Measurements from ENCODE around the gene MTX2. TPM values are rescaled to one million over a fixed set of nuclear protein-coding genes. Genes with fewer than 3 reads are reported as not detected.

The MTX2 gene
- total RNA-seq, 6 experiments from 2014 or later: 21.4 to 26.0 (median 24.3) TPM

GRCh38 chr2:176385838-176386237 is 116.6 kb downstream of the MTX2 start:
- Mint-ChIP-seq H3K4me1 (ENCODE audit: low read depth) (peaks cover 17% of the 10 kb centered on the region), H3K4me3 (no peak overlapping the region), H3K36me3 (ENCODE audit: low read depth) (no peaks in the 10 kb centered on the region), H3K9me3 (no peaks in the 10 kb centered on the region), H3K27me3 (ENCODE audit: insufficient read depth) (peaks cover 9% of the 10 kb centered on the region), H3K27ac (no peak overlapping the region)
- DNase-seq: no peak
- no peak for TF ChIP-seq CTCF (IDR thresholded peaks at IDR 0.05)

Other genes with a start within 250 kb of the MTX2 start
- not detected for gene EVX2, start 185.5 kb upstream of the MTX2 start, total RNA-seq (2021; fragmentation: NEBNext Ultra II Directional; extraction: Animal tissue kit (Norgen Biotek cat#: 25700))
- gene HOXD13, start 176.7 kb upstream of the MTX2 start, total RNA-seq (2021; fragmentation: NEBNext Ultra II Directional; extraction: Animal tissue kit (Norgen Biotek cat#: 25700)): 1 to 10 TPM; 1.2 to 1.7 (median 1.5) TPM
- gene HOXD12, start 169.6 kb upstream of the MTX2 start, total RNA-seq (2021; fragmentation: NEBNext Ultra II Directional; extraction: Animal tissue kit (Norgen Biotek cat#: 25700)): under 1 TPM in 4 of 6 experiments, not detected in 2; 0.19 to 0.36 (median 0.26) TPM
- 10 to 100 TPM in 1 of 6 experiments, 1 to 10 TPM in 5; 6.0 to 10.2 (median 7.6) TPM for gene HOXD11, start 162.2 kb upstream of the MTX2 start, total RNA-seq (2021; fragmentation: NEBNext Ultra II Directional; extraction: Animal tissue kit (Norgen Biotek cat#: 25700))
- 10 to 100 TPM; 10.9 to 14.5 (median 12.8) TPM for gene HOXD10, start 152.7 kb upstream of the MTX2 start, total RNA-seq (2021; fragmentation: NEBNext Ultra II Directional; extraction: Animal tissue kit (Norgen Biotek cat#: 25700))
- gene HOXD9, start 146.7 kb upstream of the MTX2 start, total RNA-seq (2021; fragmentation: NEBNext Ultra II Directional; extraction: Animal tissue kit (Norgen Biotek cat#: 25700)): 1 to 10 TPM; 2.1 to 2.7 (median 2.4) TPM
- gene HOXD8, start 139.7 kb upstream of the MTX2 start, total RNA-seq (2021; fragmentation: NEBNext Ultra II Directional; extraction: Animal tissue kit (Norgen Biotek cat#: 25700)): 1 to 10 TPM; 2.3 to 5.1 (median 4.6) TPM
- gene HOXD4, start 117.9 kb upstream of the MTX2 start, total RNA-seq (2021; fragmentation: NEBNext Ultra II Directional; extraction: Animal tissue kit (Norgen Biotek cat#: 25700)): under 1 TPM in 4 of 6 experiments, not detected in 2; 0.40 to 0.69 (median 0.57) TPM
- gene HOXD3, start 112.1 kb upstream of the MTX2 start, total RNA-seq (2021; fragmentation: NEBNext Ultra II Directional; extraction: Animal tissue kit (Norgen Biotek cat#: 25700)): under 1 TPM in 3 of 6 experiments, not detected in 3; 0.25 to 0.38 (median 0.25) TPM
- not detected for gene HOXD1, start 80.8 kb upstream of the MTX2 start, total RNA-seq (2021; fragmentation: NEBNext Ultra II Directional; extraction: Animal tissue kit (Norgen Biotek cat#: 25700))

Measured in HFFc6 (cell line).